ENCODE measurements around the gene ZNF513. TPM values are rescaled to one million over a fixed set of nuclear protein-coding genes. Genes with fewer than 3 reads are reported as not detected.
A peak's percentile ranks its signal among the peaks of the same experiment; 100 is the strongest.

ZNF513 gene
- total and polyA plus RNA-seq, 2 donors (not counting 3 experiments of a cell fraction or from before 2014, with no cell fraction given) = 19.0 to 30.6 TPM

DNA sequence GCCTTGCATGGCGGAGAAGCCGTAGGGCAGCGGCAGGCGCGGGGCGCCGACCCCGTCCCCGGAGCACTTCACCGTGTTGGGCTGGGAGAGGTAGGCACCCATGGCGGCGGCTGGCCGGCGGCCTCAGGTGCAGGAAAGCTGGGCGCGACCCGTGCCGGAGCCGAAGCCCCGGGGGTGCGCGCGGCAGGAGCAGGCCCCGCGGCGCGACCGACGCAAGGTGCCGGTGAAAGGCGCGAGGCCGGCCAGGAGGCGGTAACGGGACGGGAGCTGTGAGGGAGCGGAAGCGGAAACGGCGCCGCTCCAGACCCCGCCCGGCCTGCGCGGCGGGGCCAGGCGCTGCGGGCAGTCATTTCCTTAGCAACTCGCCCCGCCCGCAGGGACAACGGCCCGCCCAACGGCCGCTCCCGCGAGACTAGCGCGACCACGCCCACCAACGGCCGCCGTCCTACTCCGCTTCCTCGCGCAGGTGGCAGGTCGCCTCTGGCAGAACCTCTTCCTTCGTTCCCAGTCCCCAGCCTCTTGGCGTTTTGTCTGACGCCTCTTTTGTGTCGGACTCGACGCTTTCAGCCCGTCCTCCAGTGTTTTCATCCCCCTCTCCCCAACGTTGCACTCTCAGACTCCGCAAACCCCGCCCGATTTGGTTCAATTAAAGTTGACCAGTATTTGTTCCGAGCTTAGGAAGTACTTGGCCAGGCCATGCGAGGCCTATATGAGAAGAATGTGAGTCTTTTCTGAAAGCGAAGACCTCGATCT, 29.0 kb upstream of the ZNF513 start, which contains the start of gene PPM1G:
TSS of gene PPM1G (minus strand) at position 271 of the 753 bp plus-strand sequence. CDS start at position 102, 169 bp downstream.
- TSS peak; percentile 92 for BruUV-seq (replicated peaks)
- Histone ChIP-seq H3K79me2 (ENCODE audit: control insufficient read depth, insufficient read depth, low read length) (peaks cover 47% of the 10 kb centered on the region), H3K27me3 (ENCODE audit: control insufficient read depth in 2 of 2, insufficient read depth in 2 of 2, low read length in 2 of 2) (peaks cover 1 to 5% of the 10 kb centered on the region in 2 experiments), H4K20me1 (replicated peaks; ENCODE audit: control insufficient read depth, extremely low read depth, insufficient read depth, low read length) (peaks cover 2% of the 10 kb centered on the region), H3K9me1 (replicated peaks; ENCODE audit: control insufficient read depth, extremely low read depth, insufficient read depth, low read length) (no peaks in the 10 kb centered on the region), H3K4me1 (ENCODE audit: control insufficient read depth, extremely low read depth, insufficient read depth, low read length) (peaks cover 20% of the 10 kb centered on the region), H3K36me3 (ENCODE audit: control insufficient read depth in 2 of 2, extremely low read depth in 1 of 2, insufficient read depth in 2 of 2, low read length in 2 of 2) (peaks cover 0 to 6% of the 10 kb centered on the region in 2 experiments), H3K9ac (replicated peaks; ENCODE audit: extremely low read depth, insufficient read depth, low read length) (peak within 1 kb of the TSS; percentile 85), H3K4me3 (replicated peaks in 1 of 3; ENCODE audit: insufficient read depth in 1 of 3, low read depth in 1 of 3, low read length in 3 of 3) (peak within 1 kb of the TSS; percentile 71 to 90 (median 84)), H3K27ac (ENCODE audit: insufficient read depth, low read depth, low read length) (peak within 1 kb of the TSS; percentile 73), H2AFZ (ENCODE audit: low read depth, low read length) (peak within 1 kb of the TSS; percentile 99), H3K9me3 (replicated peaks; ENCODE audit: control insufficient read depth, insufficient read depth, low read length) (no peaks in the 10 kb centered on the region), H3K4me2 (ENCODE audit: insufficient read depth, low read length) (peak within 1 kb of the TSS; percentile 99)
- intact Hi-C loops (cut with micrococcal nuclease) = loop anchor here (1.0 to 5.0 kb wide), 4 partner anchors 19 to 220 kb away; partner anchors contain the start of genes CCDC121, GPN1, IFT172 and NRBP1
- CTCF ChIA-PET = interaction anchor here (0.7 to 4.3 kb wide), 12 partner anchors 9 to 273 kb away, joined by 3 to 75 read pairs (median 3); partner anchors contain the start of genes GTF3C2, NRBP1, SLC4A1AP and SUPT7L
- TF ChIP-seq POLR2AphosphoS5 (IDR thresholded peaks at IDR 0.05; ENCODE audit: insufficient read depth, low read depth, low read length) = peak; percentile 99
- no peak for TF ChIP-seq GATA2 (IDR thresholded peaks at IDR 0.05; ENCODE audit: insufficient read depth, insufficient read length, low read depth, low read length)
- TF ChIP-seq POLR2A (IDR thresholded peaks at IDR 0.05; ENCODE audit: low read depth, low read length) = peak; percentile 98
- TF ChIP-seq, protein P1, sequence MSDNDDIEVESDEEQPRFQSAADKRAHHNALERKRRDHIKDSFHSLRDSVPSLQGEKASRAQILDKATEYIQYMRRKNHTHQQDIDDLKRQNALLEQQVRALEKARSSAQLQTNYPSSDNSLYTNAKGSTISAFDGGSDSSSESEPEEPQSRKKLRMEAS (IDR thresholded peaks at IDR 0.05; ENCODE audit: insufficient read depth, insufficient read length) = peak; percentile 1
- TF ChIP-seq, protein P2, sequence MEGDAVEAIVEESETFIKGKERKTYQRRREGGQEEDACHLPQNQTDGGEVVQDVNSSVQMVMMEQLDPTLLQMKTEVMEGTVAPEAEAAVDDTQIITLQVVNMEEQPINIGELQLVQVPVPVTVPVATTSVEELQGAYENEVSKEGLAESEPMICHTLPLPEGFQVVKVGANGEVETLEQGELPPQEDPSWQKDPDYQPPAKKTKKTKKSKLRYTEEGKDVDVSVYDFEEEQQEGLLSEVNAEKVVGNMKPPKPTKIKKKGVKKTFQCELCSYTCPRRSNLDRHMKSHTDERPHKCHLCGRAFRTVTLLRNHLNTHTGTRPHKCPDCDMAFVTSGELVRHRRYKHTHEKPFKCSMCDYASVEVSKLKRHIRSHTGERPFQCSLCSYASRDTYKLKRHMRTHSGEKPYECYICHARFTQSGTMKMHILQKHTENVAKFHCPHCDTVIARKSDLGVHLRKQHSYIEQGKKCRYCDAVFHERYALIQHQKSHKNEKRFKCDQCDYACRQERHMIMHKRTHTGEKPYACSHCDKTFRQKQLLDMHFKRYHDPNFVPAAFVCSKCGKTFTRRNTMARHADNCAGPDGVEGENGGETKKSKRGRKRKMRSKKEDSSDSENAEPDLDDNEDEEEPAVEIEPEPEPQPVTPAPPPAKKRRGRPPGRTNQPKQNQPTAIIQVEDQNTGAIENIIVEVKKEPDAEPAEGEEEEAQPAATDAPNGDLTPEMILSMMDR (IDR thresholded peaks at IDR 0.05; ENCODE audit: extremely low read depth in 1 of 2, insufficient read depth in 1 of 2, low read depth in 1 of 2, low read length in 2 of 2) = no peak
- peak; percentile 90 for FAIRE-seq
- peak; percentile 97 for DNase-seq (ENCODE audit: low read depth, low spot score)
- dilution Hi-C loops (cut with MboI; ENCODE audit: extremely low pct_ligation_motif_present, low sequenced_read_pairs) = no loop called here
- POLR2A ChIA-PET = interaction anchor here (0.7 to 2.9 kb wide), 2 partner anchors 19 to 54 kb away, joined by 4 to 18 read pairs; partner anchors contain the start of gene NRBP1

Data from endothelial cell of umbilical vein (primary cell).